NT2/D1 (cell line): ENCODE measurements around the gene CACNA1E.

ENCODE experiments used
- DNase-seq: peaks from one replicate; pipeline ENCODE4 v3.0.0-alpha.2; 2011; ENCODE audit warnings: low read depth, low spot score
- H3K27me3 ChIP-seq: 2 replicates; pipeline ENCODE4 v1.6.0; 2011; ENCODE audit warnings: mild to moderate bottlenecking; ENCODE audit not compliant: insufficient read length, insufficient read depth
- H3K36me3 ChIP-seq: 2 replicates; pipeline ENCODE4 v1.6.1; 2011; ENCODE audit warnings: mild to moderate bottlenecking, low read length, mixed read lengths; ENCODE audit not compliant: insufficient read depth, insufficient read length
- H3K4me1 ChIP-seq: 2 replicates; pipeline ENCODE4 v1.5.1; 2011; ENCODE audit not compliant: insufficient read depth, insufficient read length
- H3K4me3 ChIP-seq: 2 replicates; pipeline ENCODE4 v1.5.1; 2011; ENCODE audit warnings: low read depth; ENCODE audit not compliant: insufficient read length
- H3K9ac ChIP-seq: 2 replicates; pipeline ENCODE4 v1.6.0; 2011; ENCODE audit warnings: low read depth; ENCODE audit not compliant: insufficient read length
- H3K9me3 ChIP-seq: 2 replicates; pipeline ENCODE4 v1.5.1; 2011; ENCODE audit warnings: mild to moderate bottlenecking, low read length; ENCODE audit not compliant: insufficient read depth
- SUZ12 ChIP-seq: IDR thresholded peaks from 2 replicates; pipeline ENCODE4 v1.6.1; 2011; ENCODE audit not compliant: insufficient read length, insufficient read depth; ENCODE audit errors: extremely low read depth
- YY1 ChIP-seq: IDR thresholded peaks from 2 replicates; pipeline ENCODE4 v1.6.1; 2011; ENCODE audit not compliant: insufficient read length, insufficient read depth
- ZNF274 ChIP-seq: IDR thresholded peaks from 2 replicates; pipeline ENCODE4 v1.6.1; 2011; ENCODE audit warnings: mild to moderate bottlenecking, low read depth, low read length

The CACNA1E gene

DNA sequence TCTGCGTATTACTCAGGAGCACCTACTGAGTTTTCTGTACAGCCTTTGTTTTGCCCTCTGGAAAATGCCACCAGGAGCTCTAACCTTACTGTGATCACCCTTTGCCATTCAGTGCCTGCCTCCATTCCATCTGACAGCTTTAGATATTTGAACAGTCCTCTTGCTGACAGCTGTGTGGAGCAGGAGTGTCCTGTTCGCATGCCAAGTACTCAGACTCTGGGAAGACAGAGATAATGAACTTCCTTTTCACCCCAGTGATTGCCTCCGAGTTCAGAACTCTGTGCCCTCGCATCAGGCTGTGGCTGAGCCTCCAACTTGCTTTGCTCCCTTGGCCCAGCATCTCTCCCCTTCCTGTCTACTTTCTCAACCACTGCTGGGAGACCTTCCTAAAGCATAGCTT is 74.0 kb downstream of the CACNA1E start:
- H3K36me3 ChIP-seq = no peaks in the 10 kb centered on the region
- no peak overlapping the region for H3K9ac ChIP-seq
- H3K4me3 ChIP-seq = no peak overlapping the region
- H3K27me3 ChIP-seq = no peaks in the 10 kb centered on the region
- no peaks in the 10 kb centered on the region for H3K4me1 ChIP-seq
- no peak for DNase-seq
- TF ChIP-seq SUZ12 (no peak), ZNF274 (no peak), YY1 (no peak)
- H3K9me3 ChIP-seq = no peaks in the 10 kb centered on the region

GRCh38 chr1:181558416-181558815 is 75.1 kb downstream of the CACNA1E start:
- Histone ChIP-seq H3K9me3 (no peaks in the 10 kb centered on the region), H3K4me3 (no peak overlapping the region), H3K27me3 (no peaks in the 10 kb centered on the region), H3K36me3 (no peaks in the 10 kb centered on the region), H3K9ac (no peak overlapping the region), H3K4me1 (no peaks in the 10 kb centered on the region)
- TF ChIP-seq YY1 = no peak
- no peak for TF ChIP-seq ZNF274
- no peak for TF ChIP-seq SUZ12
- no peak for DNase-seq

GRCh38 chr1:181559142-181559541 is 75.8 kb downstream of the CACNA1E start:
- no peak for DNase-seq
- Histone ChIP-seq H3K9ac (no peak overlapping the region), H3K4me1 (no peaks in the 10 kb centered on the region), H3K9me3 (no peaks in the 10 kb centered on the region), H3K4me3 (no peak overlapping the region), H3K36me3 (no peaks in the 10 kb centered on the region), H3K27me3 (no peaks in the 10 kb centered on the region)
- TF ChIP-seq YY1 (no peak), ZNF274 (no peak), SUZ12 (no peak)

DNA sequence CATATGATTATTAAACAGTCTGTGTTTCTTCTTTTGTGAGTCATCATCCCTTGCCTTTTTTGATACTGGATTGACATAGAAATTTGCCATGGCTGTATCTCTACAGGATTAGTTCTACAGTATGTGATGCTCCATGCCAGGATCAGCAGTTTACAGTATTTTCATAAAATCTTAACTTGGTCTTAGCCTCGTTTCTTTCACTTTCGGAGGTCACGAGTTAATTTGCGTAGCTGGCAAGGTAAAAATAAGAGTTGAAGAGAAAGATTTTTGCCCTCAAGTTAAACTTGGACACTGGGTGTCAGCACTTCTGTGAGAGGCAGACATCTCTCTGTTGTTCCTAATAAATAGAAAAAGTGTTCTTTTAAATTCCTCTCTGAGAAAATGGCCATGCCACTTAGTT is 79.1 kb downstream of the CACNA1E start:
- H3K4me1 ChIP-seq = no peaks in the 10 kb centered on the region
- H3K27me3 ChIP-seq = no peaks in the 10 kb centered on the region
- no peak for DNase-seq
- no peak overlapping the region for H3K9ac ChIP-seq
- H3K4me3 ChIP-seq = no peak overlapping the region
- H3K36me3 ChIP-seq = no peaks in the 10 kb centered on the region
- no peaks in the 10 kb centered on the region for H3K9me3 ChIP-seq
- no peak for TF ChIP-seq YY1

DNA sequence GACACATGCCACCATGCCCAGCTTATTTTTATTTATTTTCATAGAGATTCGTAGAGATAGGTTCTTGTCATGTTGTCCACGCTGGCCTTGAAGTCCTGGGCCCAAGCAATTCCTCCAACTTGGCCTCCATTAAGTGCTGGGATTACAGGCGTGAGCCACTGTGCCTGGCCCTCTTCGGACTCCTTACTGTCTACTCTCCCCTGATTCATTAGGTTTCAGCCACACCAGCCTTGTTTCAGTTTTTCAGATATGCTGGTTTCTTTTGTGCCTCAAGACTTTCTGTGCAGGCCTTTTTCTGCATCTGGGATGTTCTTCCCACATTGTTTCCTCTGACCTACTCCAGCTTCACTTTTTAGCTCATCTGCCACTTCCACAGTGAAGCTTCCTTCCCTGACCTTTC is 85.4 kb downstream of the CACNA1E start:
- no peak for TF ChIP-seq ZNF274
- TF ChIP-seq YY1 = no peak
- TF ChIP-seq SUZ12 = no peak
- H3K36me3 ChIP-seq = no peaks in the 10 kb centered on the region
- no peaks in the 10 kb centered on the region for H3K4me1 ChIP-seq
- no peaks in the 10 kb centered on the region for H3K9me3 ChIP-seq
- no peak overlapping the region for H3K9ac ChIP-seq
- H3K4me3 ChIP-seq = no peak overlapping the region
- DNase-seq = no peak
- no peaks in the 10 kb centered on the region for H3K27me3 ChIP-seq

- Histone ChIP-seq H3K36me3 (no peaks in the 10 kb centered on the region), H3K4me3 (no peak overlapping the region), H3K4me1 (no peaks in the 10 kb centered on the region), H3K9me3 (no peaks in the 10 kb centered on the region), H3K27me3 (no peaks in the 10 kb centered on the region), H3K9ac (no peak overlapping the region)
- no peak for DNase-seq
- TF ChIP-seq YY1 = no peak
- TF ChIP-seq ZNF274 = no peak
- TF ChIP-seq SUZ12 = no peak
These were observed 94.2 kb downstream of the CACNA1E start for GRCh38 chr1:181577475-181577874.

DNA sequence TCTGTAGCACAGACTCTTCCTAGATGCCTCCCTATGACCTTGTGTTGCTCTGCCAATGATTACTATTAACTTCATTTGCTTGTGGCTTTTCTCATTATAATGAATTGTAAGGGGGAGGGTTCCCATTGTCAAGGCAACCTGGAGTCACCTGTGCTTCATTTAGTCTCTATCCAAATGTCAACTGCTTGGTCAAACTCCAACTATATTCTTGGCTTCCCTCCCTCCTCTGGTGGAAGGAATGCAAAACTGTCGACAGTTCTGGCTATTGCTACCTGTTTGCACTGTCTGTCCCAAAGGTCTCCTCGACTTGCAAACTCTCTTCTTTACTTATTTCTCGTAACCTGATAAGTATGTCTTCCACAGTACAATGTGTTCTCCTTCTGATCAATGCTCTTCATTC is 100.3 kb downstream of the CACNA1E start:
- no peak for TF ChIP-seq YY1
- TF ChIP-seq ZNF274 = no peak
- no peak for TF ChIP-seq SUZ12
- Histone ChIP-seq H3K36me3 (no peaks in the 10 kb centered on the region), H3K27me3 (no peaks in the 10 kb centered on the region), H3K9ac (no peak overlapping the region), H3K4me1 (no peaks in the 10 kb centered on the region), H3K9me3 (no peaks in the 10 kb centered on the region), H3K4me3 (no peak overlapping the region)
- DNase-seq = peak; percentile 36

DNA sequence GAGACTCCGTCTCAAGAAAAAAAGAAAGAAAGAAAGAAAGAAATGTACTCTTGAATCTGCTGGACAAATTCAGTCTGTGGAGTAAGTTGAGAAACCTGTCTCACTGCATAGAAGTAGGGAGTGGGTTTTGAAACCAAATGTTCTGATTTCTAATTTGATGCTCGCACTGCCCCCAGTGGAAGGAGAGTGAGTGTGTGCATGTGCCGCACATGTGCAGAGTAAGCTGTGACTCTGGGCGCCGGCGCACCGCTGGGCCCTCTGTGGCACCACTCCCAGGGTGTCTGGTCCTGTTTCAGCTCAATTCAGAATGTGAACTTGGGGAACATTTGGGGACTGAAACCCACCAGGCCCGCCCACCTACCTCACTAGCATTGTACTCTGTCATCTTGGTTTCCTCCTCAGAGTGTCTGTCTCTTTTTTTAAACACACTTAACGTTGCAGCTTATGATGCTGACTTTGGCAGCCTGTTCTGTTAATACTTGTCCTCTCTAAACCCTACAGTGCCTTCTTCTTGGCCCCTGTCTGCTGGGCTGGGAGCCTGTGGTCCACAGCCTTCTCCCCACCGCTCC is 104.6 kb downstream of the CACNA1E start:
- no peaks in the 10 kb centered on the region for H3K36me3 ChIP-seq
- DNase-seq = no peak
- TF ChIP-seq YY1 = no peak
- TF ChIP-seq SUZ12 = no peak
- TF ChIP-seq ZNF274 = no peak
- no peak overlapping the region for H3K4me3 ChIP-seq
- H3K9me3 ChIP-seq = no peaks in the 10 kb centered on the region
- no peak overlapping the region for H3K9ac ChIP-seq
- no peaks in the 10 kb centered on the region for H3K4me1 ChIP-seq
- H3K27me3 ChIP-seq = no peaks in the 10 kb centered on the region
